Panc1 (cell line): ENCODE results near the gene COMMD6.

Source experiments
- POLR2AphosphoS5 ChIP-seq: IDR thresholded peaks from 2 replicates; pipeline ENCODE4 v1.6.1; 2012; ENCODE audit warnings: mild to moderate bottlenecking, low read depth, low read length, moderate library complexity
- TF ChIP-seq, protein P1 (sequence below): fragments of 450-650 bp; IDR thresholded peaks from 2 replicates; pipeline ENCODE4 v1.5.1; 2017; ENCODE audit warnings: mild to moderate bottlenecking

DNA sequence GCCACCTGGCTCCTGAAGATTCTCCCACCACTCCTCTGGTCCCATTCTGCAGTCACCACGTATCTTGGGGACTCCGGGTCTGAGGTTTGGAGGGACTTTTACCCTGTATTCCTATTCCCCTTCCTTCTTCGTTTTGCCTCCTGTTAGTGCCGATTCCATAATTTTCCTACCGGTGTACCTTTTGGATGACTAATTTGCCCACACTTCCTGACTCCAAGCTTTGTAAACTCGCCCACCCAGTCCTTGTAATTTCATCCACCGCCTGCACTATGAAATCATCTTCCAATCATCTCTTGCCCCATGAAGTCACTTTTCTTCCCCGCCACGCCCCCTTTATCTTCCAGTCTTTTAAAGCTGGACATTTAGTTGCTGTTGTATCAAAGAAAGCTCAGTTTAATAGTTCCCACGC lies 12.5 kb upstream of the COMMD6 start:
- TF ChIP-seq, protein P1, sequence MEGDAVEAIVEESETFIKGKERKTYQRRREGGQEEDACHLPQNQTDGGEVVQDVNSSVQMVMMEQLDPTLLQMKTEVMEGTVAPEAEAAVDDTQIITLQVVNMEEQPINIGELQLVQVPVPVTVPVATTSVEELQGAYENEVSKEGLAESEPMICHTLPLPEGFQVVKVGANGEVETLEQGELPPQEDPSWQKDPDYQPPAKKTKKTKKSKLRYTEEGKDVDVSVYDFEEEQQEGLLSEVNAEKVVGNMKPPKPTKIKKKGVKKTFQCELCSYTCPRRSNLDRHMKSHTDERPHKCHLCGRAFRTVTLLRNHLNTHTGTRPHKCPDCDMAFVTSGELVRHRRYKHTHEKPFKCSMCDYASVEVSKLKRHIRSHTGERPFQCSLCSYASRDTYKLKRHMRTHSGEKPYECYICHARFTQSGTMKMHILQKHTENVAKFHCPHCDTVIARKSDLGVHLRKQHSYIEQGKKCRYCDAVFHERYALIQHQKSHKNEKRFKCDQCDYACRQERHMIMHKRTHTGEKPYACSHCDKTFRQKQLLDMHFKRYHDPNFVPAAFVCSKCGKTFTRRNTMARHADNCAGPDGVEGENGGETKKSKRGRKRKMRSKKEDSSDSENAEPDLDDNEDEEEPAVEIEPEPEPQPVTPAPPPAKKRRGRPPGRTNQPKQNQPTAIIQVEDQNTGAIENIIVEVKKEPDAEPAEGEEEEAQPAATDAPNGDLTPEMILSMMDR: no peak
- no peak for TF ChIP-seq POLR2AphosphoS5
